Osteoblast (primary cell): Measurements from ENCODE around the gene CSAG2. TPM values are rescaled to one million over a fixed set of nuclear protein-coding genes. Genes with fewer than 3 reads are reported as not detected.
"Not testable (repeated sequence)": the region's sequence is repeated elsewhere in the genome, so short reads cannot be mapped to it uniquely, and the experiment has no call there.

Experiments used
- DNase-seq: peaks from one replicate; pipeline ENCODE4 v3.0.0; 2011; ENCODE audit warnings: low spot score, mixed read lengths; ENCODE audit not compliant: insufficient read length; ENCODE audit errors: missing footprints
- H2AFZ ChIP-seq: 2 replicates; pipeline ENCODE4 v1.6.0; 2011; ENCODE audit warnings: mild to moderate bottlenecking, low read length
- H3K27ac ChIP-seq: 2 replicates; pipeline ENCODE4 v1.5.1; 2011; ENCODE audit warnings: mild to moderate bottlenecking, low read depth, low read length, moderate library complexity
- H3K27me3 ChIP-seq: 2 replicates; pipeline ENCODE4 v1.6.0; 2012; ENCODE audit warnings: mild to moderate bottlenecking, control low read depth, inconsistent platforms, low read length, moderate library complexity; ENCODE audit not compliant: insufficient read depth
- H3K36me3 ChIP-seq: 2 replicates; pipeline ENCODE4 v1.5.1; 2011; ENCODE audit warnings: mild to moderate bottlenecking, low read length, control low read depth, moderate library complexity; ENCODE audit not compliant: insufficient read depth
- H3K4me1 ChIP-seq: 2 replicates; pipeline ENCODE4 v1.5.1; 2011; ENCODE audit warnings: mild to moderate bottlenecking, low read length, control low read depth, moderate library complexity; ENCODE audit not compliant: insufficient read depth
- H3K4me2 ChIP-seq: 2 replicates; pipeline ENCODE4 v1.6.0; 2011; ENCODE audit warnings: mild to moderate bottlenecking, low read length; ENCODE audit not compliant: insufficient read depth
- H3K4me3 ChIP-seq: fragments of 200-600 bp; sonication (generic); 3 replicates; pipeline ENCODE4 v1.5.1; 2012; ENCODE audit warnings: mild to moderate bottlenecking, low read length, inconsistent platforms; ENCODE audit not compliant: insufficient read depth
- H3K79me2 ChIP-seq: 2 replicates; pipeline ENCODE4 v1.6.0; 2012; ENCODE audit warnings: mild to moderate bottlenecking, low read length, control low read depth, inconsistent platforms; ENCODE audit not compliant: insufficient read depth
- H3K9me3 ChIP-seq: 2 replicates; pipeline ENCODE4 v1.5.1; 2011; ENCODE audit warnings: low read depth, low read length, control low read depth
- H4K20me1 ChIP-seq: 2 replicates; pipeline ENCODE4 v1.6.0; 2012; ENCODE audit warnings: mild to moderate bottlenecking, low read length, control low read depth; ENCODE audit not compliant: insufficient read depth
- CTCF ChIP-seq: IDR thresholded peaks from 2 replicates; pipeline ENCODE4 v1.5.1; 2011; ENCODE audit warnings: mild to moderate bottlenecking, low read depth, low read length, moderate library complexity; ENCODE audit errors: extremely low read depth
- total RNA-seq: library from RNA; depleted of rRNA; stranded (reverse); fragments of >200 nt; gene quantifications from 2 replicates; pipeline ENCODE4 v1.2.3, GENCODE V29; 2012

The CSAG2 gene
- total RNA-seq, 1 donor: not detected

GRCh38 chrX:152725409-152725808 lies 16.3 kb upstream of the CSAG2 start:
- Histone ChIP-seq H3K27ac (no peak overlapping the region), H3K79me2 (no peaks in the 10 kb centered on the region), H3K36me3 (no peaks in the 10 kb centered on the region), H3K27me3 (no peaks in the 10 kb centered on the region), H3K9me3 (no peaks in the 10 kb centered on the region), H3K4me3 (no peak overlapping the region), H3K4me2 (no peak overlapping the region), H4K20me1 (no peaks in the 10 kb centered on the region), H2AFZ (no peak overlapping the region), H3K4me1 (no peaks in the 10 kb centered on the region)
- DNase-seq: no peak
- TF ChIP-seq CTCF: no peak

GRCh38 chrX:152713815-152714787 lies 5.0 kb upstream of the CSAG2 start, which contains the start of gene MAGEA2B:
TSS of gene MAGEA2B (plus strand) at chrX:152714628. CDS start at chrX:152717107, 2,479 bp downstream.
- not testable (repeated sequence) for H3K4me2 ChIP-seq, H3K4me1 ChIP-seq, H2AFZ ChIP-seq, H4K20me1 ChIP-seq, H3K27ac ChIP-seq, H3K36me3 ChIP-seq, DNase-seq, H3K27me3 ChIP-seq, H3K79me2 ChIP-seq, H3K4me3 ChIP-seq, H3K9me3 ChIP-seq

- H2AFZ ChIP-seq, H3K36me3 ChIP-seq, H3K79me2 ChIP-seq: not testable (repeated sequence)
Measured at GRCh38 chrX:152713195-152713594, 4.1 kb upstream of the CSAG2 start.

GRCh38 chrX:152706500-152706899 lies 2.6 kb downstream of the CSAG2 start:
- H2AFZ ChIP-seq, H3K4me1 ChIP-seq, H3K36me3 ChIP-seq, H3K27me3 ChIP-seq, H3K9me3 ChIP-seq, H3K4me2 ChIP-seq, H4K20me1 ChIP-seq, DNase-seq, H3K4me3 ChIP-seq, H3K27ac ChIP-seq, H3K79me2 ChIP-seq: not testable (repeated sequence)

More at GRCh38 chrX:152713195-152713594, 4.1 kb upstream of the CSAG2 start:
- H3K4me3 ChIP-seq, H3K27ac ChIP-seq, H3K9me3 ChIP-seq, H3K4me2 ChIP-seq, H3K27me3 ChIP-seq, H4K20me1 ChIP-seq, DNase-seq, H3K4me1 ChIP-seq: not testable (repeated sequence)

- not testable (repeated sequence) for H3K4me1 ChIP-seq, H4K20me1 ChIP-seq, H2AFZ ChIP-seq, H3K4me2 ChIP-seq, H3K4me3 ChIP-seq, H3K36me3 ChIP-seq, H3K9me3 ChIP-seq, H3K79me2 ChIP-seq, DNase-seq, H3K27ac ChIP-seq, H3K27me3 ChIP-seq
Measured at GRCh38 chrX:152700390-152700789, 8.7 kb downstream of the CSAG2 start.

GRCh38 chrX:152697952-152698931 lies 10.8 kb downstream of the CSAG2 start, which contains the start of gene MAGEA3:
TSS of gene MAGEA3 (plus strand) at chrX:152698794. CDS start at chrX:152700833, 2,039 bp downstream.
- H3K4me3 ChIP-seq, H3K4me2 ChIP-seq, H3K27me3 ChIP-seq, H3K4me1 ChIP-seq, H3K79me2 ChIP-seq, H2AFZ ChIP-seq, H3K9me3 ChIP-seq, H3K27ac ChIP-seq, H4K20me1 ChIP-seq, H3K36me3 ChIP-seq, DNase-seq: not testable (repeated sequence)

GRCh38 chrX:152681012-152681411 lies 28.1 kb downstream of the CSAG2 start:
- not testable (repeated sequence) for H2AFZ ChIP-seq, H3K4me3 ChIP-seq, H4K20me1 ChIP-seq, H3K27me3 ChIP-seq, H3K27ac ChIP-seq, H3K36me3 ChIP-seq, H3K4me2 ChIP-seq, DNase-seq, H3K9me3 ChIP-seq, H3K79me2 ChIP-seq, H3K4me1 ChIP-seq
